Stimulated activated CD4-positive, alpha-beta T cell treated with anti-CD3 and anti-CD28 coated beads, Interleukin-1b, Interleukin-23, amount 100 ng/mL, for 4 hours (primary cell): ENCODE results near the gene NCF4.

Source experiments
- DNase-seq, 2 donors: peaks; one replicate each; pipeline ENCODE4 v3.0.0-alpha.2; 2020; ENCODE audit warnings: low read depth in 2 of 2

NCF4 gene

GRCh38 chr22:36860821-36861659 is at the start of gene NCF4:
Gene NCF4 (plus strand): TSS chr22:36861006. CDS start chr22:36861172, 166 bp downstream.
- no peak for DNase-seq

GRCh38 chr22:36811094-36811800 is 49.6 kb upstream of the NCF4 start:
- DNase-seq, result no peak

GRCh38 chr22:36814801-36815200 is 46.0 kb upstream of the NCF4 start:
- DNase-seq, result no peak

GRCh38 chr22:36815558-36816338 is 45.1 kb upstream of the NCF4 start:
- no peak for DNase-seq

- no peak for DNase-seq
Observed at GRCh38 chr22:36816339-36816635, 44.5 kb upstream of the NCF4 start.

- no peak for DNase-seq
Observed at GRCh38 chr22:36816636-36817524, 43.9 kb upstream of the NCF4 start, which contains the start of gene PVALB. Gene PVALB (minus strand): TSS chr22:36817035. CDS start chr22:36817005, 30 bp downstream.

- no peak for DNase-seq
Observed at GRCh38 chr22:36817525-36817848, 43.3 kb upstream of the NCF4 start.

GRCh38 chr22:36818010-36818642 is 42.7 kb upstream of the NCF4 start:
- no peak for DNase-seq

GRCh38 chr22:36819112-36819511 is 41.7 kb upstream of the NCF4 start:
- DNase-seq, result no peak

- DNase-seq, result no peak
Observed at GRCh38 chr22:36822581-36822980, 38.2 kb upstream of the NCF4 start.

- no peak for DNase-seq
Observed at GRCh38 chr22:36823186-36823839, 37.5 kb upstream of the NCF4 start.

- DNase-seq, result no peak
Observed at GRCh38 chr22:36824655-36825054, 36.2 kb upstream of the NCF4 start.

- no peak for DNase-seq
Observed at GRCh38 chr22:36826262-36826661, 34.5 kb upstream of the NCF4 start.

GRCh38 chr22:36828815-36829214 is 32.0 kb upstream of the NCF4 start:
- DNase-seq, result no peak

- no peak for DNase-seq
Observed at GRCh38 chr22:36829370-36830002, 31.3 kb upstream of the NCF4 start.

- DNase-seq, result no peak
Observed at GRCh38 chr22:36830601-36831000, 30.2 kb upstream of the NCF4 start.

- DNase-seq, result no peak
Observed at GRCh38 chr22:36831206-36831605, 29.6 kb upstream of the NCF4 start.

GRCh38 chr22:36831717-36832116 is 29.1 kb upstream of the NCF4 start:
- no peak for DNase-seq

- no peak for DNase-seq
Observed at GRCh38 chr22:36833073-36833472, 27.7 kb upstream of the NCF4 start.

GRCh38 chr22:36835903-36836302 is 24.9 kb upstream of the NCF4 start:
- DNase-seq, result no peak
